Duodenal mucosa (tissue), 2 donors: ENCODE results near the gene ADAMTSL5.
"Not testable (repeated sequence)": the region's sequence is repeated elsewhere in the genome, so short reads cannot be mapped to it uniquely, and the experiment has no call there.

Experiments used
- H3K27ac ChIP-seq: one replicate; pipeline ENCODE4 v1.7.0; 2013; ENCODE audit warnings: low read depth, low read length
- H3K27me3 ChIP-seq, 2 donors: one replicate each; pipeline ENCODE4 v1.7.0; 2013; ENCODE audit warnings: low read length in 2 of 2, control low read depth in 1 of 2; ENCODE audit not compliant: insufficient read depth in 2 of 2, control insufficient read depth in 1 of 2
- H3K36me3 ChIP-seq, 2 donors: one replicate each; pipeline ENCODE4 v1.7.0; 2013; ENCODE audit warnings: low read length in 2 of 2, control low read depth in 1 of 2; ENCODE audit not compliant: insufficient read depth in 2 of 2, control insufficient read depth in 1 of 2
- H3K4me1 ChIP-seq, 2 donors: one replicate each; pipeline ENCODE4 v1.7.0; 2013; ENCODE audit warnings: low read length in 2 of 2, control low read depth in 1 of 2; ENCODE audit not compliant: insufficient read depth in 2 of 2, control insufficient read depth in 1 of 2
- H3K4me3 ChIP-seq, 2 donors: one replicate each; pipeline ENCODE4 v1.7.0; 2013; ENCODE audit warnings: low read length in 2 of 2, low read depth in 1 of 2
- H3K9ac ChIP-seq, 2 donors: one replicate each; pipeline ENCODE4 v1.7.0; 2013; ENCODE audit warnings: low read length in 2 of 2, low read depth in 1 of 2
- H3K9me3 ChIP-seq, 2 donors: one replicate each; pipeline ENCODE4 v1.7.0; 2013; ENCODE audit warnings: low read length in 2 of 2, control low read depth in 1 of 2; ENCODE audit not compliant: control insufficient read depth in 1 of 2

Gene ADAMTSL5

GRCh38 chr19:1530856-1531255 lies 18.0 kb upstream of the ADAMTSL5 start:
- not testable (repeated sequence) for H3K4me1 ChIP-seq, H3K4me3 ChIP-seq, H3K36me3 ChIP-seq, H3K27ac ChIP-seq, H3K9ac ChIP-seq, H3K9me3 ChIP-seq
- peaks cover 3 to 14% of the 10 kb centered on the region in 2 donors for H3K27me3 ChIP-seq

- Histone ChIP-seq H3K27ac (no peak overlapping the region), H3K4me3 (no peak overlapping the region), H3K27me3 (peaks cover 18 to 28% of the 10 kb centered on the region in 2 donors), H3K9me3 (no peaks in the 10 kb centered on the region), H3K36me3 (no peaks in the 10 kb centered on the region), H3K4me1 (no peaks in the 10 kb centered on the region), H3K9ac (no peak overlapping the region)
Measured at GRCh38 chr19:1529430-1529816, 16.6 kb upstream of the ADAMTSL5 start.

DNA sequence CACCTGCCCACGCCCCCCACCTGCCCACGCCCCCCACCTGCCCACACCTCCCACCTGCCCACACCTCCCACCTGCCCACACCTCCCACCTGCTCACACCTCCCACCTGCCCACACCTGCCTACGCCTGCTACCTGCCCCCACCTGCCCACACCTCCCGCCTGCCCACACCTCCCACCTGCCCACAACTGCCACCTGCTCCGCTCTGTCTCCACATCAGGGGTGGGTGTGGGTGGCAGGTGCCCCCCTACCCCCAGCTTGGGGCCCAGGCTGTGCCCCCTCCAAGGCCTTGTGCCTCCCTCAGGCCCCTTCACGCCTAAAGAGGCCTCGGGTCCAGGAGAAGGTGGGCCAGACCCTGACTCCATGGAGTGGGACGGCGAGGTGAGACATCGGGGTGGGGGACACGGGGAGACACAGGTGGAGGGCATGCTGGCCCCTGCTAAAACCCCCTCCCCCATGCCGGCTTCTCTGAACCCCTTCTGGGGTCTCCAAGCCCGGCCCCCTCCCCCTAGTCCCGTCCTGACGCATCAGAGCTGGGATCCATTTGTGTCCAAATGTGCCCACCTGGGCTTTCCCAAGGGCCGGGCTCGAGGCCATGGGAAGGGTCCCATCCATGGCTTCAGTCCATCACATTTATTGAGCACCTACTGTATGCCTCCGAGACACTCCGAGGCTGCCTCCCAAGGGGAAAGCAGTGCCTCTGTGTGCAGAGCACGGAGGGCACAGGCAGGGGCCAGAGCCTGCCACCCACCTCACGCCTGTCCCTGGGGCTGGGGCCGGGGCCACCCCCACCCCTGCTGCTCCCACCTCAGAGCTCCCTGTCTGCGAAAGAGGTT lies 16.0 kb upstream of the ADAMTSL5 start:
- Histone ChIP-seq H3K9ac (no peak overlapping the region), H3K4me1 (no peaks in the 10 kb centered on the region), H3K36me3 (no peaks in the 10 kb centered on the region), H3K4me3 (no peak overlapping the region), H3K27ac (no peak overlapping the region), H3K27me3 (peaks cover 20 to 31% of the 10 kb centered on the region in 2 donors), H3K9me3 (no peaks in the 10 kb centered on the region)

DNA sequence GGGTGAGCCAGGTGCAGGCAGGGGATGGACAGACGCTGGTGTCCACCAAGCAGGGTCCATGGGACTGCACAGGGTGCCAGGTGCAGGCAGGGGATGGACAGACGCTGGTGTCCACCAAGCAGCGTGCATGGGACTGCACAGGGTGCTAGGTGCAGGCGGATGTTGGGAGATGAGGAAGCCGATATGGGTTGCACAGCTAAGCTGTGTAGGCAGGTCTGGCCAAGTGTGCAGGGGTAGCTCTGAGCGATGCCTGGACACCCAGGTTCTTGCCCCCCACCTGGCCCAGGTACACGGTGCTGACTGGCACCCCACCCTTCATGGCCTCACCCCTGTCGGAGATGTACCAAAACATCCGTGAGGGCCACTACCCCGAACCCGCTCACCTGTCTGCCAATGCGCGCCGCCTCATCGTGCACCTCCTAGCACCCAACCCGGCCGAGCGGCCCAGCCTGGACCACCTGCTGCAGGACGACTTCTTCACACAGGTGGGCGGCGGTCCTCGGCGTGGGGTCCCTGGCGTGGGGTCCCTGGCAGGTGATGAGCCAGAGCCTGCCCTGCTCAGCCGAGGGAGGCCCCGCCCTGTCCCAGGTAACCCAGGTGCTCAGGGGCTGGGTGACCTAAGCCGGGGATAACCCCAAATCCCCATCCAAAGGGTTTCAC lies 15.0 kb upstream of the ADAMTSL5 start:
- H3K27ac ChIP-seq, result no peak overlapping the region
- no peak overlapping the region for H3K4me3 ChIP-seq
- H3K9me3 ChIP-seq, result no peaks in the 10 kb centered on the region
- H3K9ac ChIP-seq, result no peak overlapping the region
- H3K4me1 ChIP-seq, result no peaks in the 10 kb centered on the region
- peaks cover 30 to 39% of the 10 kb centered on the region in 2 donors for H3K27me3 ChIP-seq
- H3K36me3 ChIP-seq, result no peaks in the 10 kb centered on the region

DNA sequence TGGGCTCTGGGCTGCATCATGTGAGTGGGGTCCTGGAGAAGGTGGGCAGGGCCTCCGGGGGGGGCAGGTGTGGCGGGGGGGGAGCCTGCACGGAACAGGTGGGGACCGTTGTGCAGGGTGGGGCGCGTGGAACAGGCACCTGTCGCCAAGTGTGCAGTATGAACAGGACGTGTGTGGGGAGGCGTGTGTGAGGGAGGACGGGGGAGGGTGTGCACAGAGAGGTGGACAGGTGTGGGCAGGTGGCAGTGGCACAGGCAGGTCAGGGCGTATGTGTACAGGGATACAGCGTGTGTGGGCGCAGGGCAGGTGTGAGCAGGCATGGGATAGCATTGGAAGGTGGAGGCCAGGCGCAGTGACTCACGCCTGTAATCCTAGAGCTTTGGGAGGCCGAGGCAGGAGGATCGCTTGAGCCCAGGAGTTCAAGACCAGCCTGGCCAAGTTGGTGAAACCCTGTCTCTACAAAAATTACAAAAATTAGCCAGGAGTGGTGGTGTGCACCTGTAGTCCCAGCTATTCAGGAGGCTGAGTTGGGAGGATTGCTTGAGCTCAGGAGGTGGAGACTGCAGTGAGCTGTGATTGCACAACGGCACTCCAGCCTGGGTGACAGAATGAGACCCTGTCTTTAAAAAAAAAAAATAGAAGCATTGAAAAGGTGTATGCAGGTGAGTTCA lies 14.3 kb upstream of the ADAMTSL5 start:
- Histone ChIP-seq H3K4me1 (no peaks in the 10 kb centered on the region), H3K9me3 (no peaks in the 10 kb centered on the region), H3K9ac (no peak overlapping the region), H3K27ac (no peak overlapping the region), H3K27me3 (peaks cover 31 to 42% of the 10 kb centered on the region in 2 donors), H3K36me3 (no peaks in the 10 kb centered on the region), H3K4me3 (no peak overlapping the region)

DNA sequence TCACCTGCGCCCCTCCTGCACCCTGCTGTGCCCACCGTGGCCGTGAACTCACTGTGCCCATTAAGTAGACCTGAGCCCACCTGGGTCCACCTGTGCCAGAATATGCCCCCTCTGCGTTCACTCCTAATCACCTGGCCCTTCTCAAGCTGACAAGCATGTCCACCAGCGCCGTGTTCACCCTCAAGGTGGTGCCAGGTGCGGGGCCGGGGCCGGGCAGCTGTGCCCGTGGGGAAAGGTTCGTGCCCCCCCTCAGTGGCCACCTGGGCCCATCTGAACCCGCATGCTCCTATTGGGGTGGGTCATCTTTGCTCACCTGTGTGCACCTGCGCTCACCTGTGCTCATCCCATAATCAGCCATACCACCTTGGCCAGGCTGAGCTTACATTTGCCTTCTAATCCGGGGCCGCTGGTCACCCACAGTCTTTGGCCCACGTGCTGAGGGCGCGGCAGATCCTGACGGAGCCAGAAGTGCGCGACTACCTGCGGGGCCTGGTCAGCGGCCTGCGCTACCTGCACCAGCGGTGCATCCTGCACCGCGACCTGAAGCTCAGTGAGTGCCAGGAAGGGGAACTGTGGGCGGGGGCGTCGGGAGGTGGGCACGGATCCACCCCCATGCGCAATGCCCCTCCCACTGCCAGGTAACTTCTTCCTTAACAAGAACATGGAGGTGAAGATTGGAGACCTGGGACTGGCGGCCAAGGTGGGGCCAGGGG lies 13.4 kb upstream of the ADAMTSL5 start:
- H3K36me3 ChIP-seq, result no peaks in the 10 kb centered on the region
- no peaks in the 10 kb centered on the region for H3K4me1 ChIP-seq
- H3K27me3 ChIP-seq, result peaks cover 31 to 49% of the 10 kb centered on the region in 2 donors
- H3K9me3 ChIP-seq, result no peaks in the 10 kb centered on the region
- H3K27ac ChIP-seq, result no peak overlapping the region
- H3K9ac ChIP-seq, result no peak overlapping the region
- no peak overlapping the region for H3K4me3 ChIP-seq

DNA sequence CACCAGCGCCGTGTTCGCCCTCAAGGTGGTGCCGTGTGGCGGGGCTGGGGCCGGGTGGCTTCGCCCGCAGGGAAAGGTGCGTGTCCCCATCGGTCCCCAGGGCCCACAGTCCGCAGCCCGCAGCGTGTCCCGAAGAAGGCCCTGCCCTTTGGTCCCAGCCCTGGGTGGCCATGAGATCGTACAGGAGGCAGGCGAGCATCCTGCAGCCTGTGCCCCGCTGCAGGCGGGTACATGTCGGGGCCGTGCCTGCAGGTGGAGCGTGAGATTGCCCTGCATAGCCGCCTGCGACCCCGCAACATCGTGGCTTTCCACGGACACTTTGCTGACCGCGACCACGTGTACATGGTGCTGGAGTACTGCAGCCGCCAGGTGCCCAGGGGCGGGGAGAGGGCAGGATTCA lies 12.5 kb upstream of the ADAMTSL5 start:
- Histone ChIP-seq H3K36me3 (no peaks in the 10 kb centered on the region), H3K9me3 (no peaks in the 10 kb centered on the region), H3K4me3 (no peak overlapping the region), H3K9ac (no peak overlapping the region), H3K27ac (no peak overlapping the region), H3K27me3 (peaks cover 31 to 49% of the 10 kb centered on the region in 2 donors), H3K4me1 (no peaks in the 10 kb centered on the region)

DNA sequence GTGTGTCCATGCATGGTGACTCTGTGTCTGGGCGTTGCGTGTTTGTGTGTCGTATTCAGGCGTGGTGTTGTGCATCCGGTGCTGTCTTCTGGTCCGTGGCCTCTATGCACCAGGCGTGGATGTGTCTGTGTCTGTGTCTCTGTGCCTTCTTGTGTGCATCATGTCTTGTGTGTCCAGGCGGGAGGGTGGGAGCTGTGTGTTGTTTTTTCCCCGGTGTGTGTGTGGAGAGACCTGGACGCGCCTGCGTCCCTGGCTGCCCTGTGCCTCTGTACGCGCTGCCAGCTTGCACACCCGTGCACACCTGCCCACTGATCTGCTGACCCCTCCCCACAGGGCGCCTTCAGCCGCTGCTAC lies 12.1 kb upstream of the ADAMTSL5 start:
- no peaks in the 10 kb centered on the region for H3K4me1 ChIP-seq
- no peak overlapping the region for H3K4me3 ChIP-seq
- no peaks in the 10 kb centered on the region for H3K9me3 ChIP-seq
- no peaks in the 10 kb centered on the region for H3K36me3 ChIP-seq
- no peak overlapping the region for H3K9ac ChIP-seq
- peaks cover 31 to 49% of the 10 kb centered on the region in 2 donors for H3K27me3 ChIP-seq
- H3K27ac ChIP-seq, result no peak overlapping the region

GRCh38 chr19:1524287-1524971 lies 11.6 kb upstream of the ADAMTSL5 start:
- Histone ChIP-seq H3K27ac (no peak overlapping the region), H3K27me3 (peaks cover 31 to 49% of the 10 kb centered on the region in 2 donors), H3K4me1 (no peaks in the 10 kb centered on the region), H3K9me3 (no peaks in the 10 kb centered on the region), H3K36me3 (no peaks in the 10 kb centered on the region), H3K4me3 (no peak overlapping the region), H3K9ac (no peak overlapping the region)
